DMS53 treated with DMSO at 0.1 percent for 48 hours (cell line): Measurements from ENCODE around the gene TRAF7.

Source experiments
- DNase-seq: peaks from one replicate; lab custom pipeline; 2025; ENCODE audit not compliant: unreplicated experiment; lab: John Stamatoyannopoulos, UW

Gene TRAF7

DNA sequence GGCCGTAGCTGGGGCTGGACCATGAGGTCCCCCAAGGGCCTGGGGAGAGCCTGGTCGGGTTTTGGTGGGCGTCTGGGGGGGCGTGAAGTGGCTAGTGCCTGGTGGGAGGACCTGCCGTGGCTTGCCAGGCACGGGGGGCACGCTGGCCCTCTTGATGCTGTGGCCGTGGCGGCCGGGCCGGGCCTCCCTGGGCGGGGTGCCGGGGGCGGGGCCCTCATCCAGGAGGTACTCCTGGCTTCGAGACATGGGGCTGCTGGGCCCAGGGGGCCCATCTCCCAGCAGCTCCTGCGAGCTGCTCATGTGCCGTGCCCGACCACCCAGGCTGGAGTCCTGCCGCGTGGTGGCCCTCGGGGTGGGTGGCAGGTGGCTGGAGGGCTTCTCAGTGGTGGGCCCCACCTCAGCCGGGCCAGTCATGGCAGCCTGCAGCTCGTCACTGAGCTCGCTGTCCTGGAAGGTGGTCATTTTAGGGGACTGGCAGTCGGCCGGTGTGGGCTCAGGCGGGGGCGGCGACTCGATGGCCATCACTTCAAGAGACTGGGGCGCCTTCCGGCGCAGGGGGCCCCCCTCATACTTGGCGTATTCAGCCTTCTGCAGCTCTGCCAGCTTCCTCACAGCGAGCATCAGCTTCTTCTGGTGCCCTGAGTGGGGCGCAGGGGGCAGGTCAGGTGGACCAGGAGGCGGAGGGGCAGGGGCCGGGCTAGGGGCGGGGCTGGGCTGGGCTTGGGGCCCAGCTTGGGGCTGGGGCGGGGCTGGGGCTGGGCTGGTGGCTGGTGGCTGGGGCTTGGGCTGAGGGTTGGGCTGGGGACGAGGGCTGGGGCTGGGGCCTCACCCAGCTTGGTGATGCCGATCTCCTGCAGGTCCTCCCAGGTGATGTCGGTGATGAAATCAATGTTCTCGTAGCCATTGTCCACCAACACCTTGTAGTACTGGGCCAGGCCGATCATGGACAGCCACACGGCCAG is 25.7 kb downstream of the TRAF7 start:
- no peak for DNase-seq

- no peak for DNase-seq
Measured at GRCh38 chr16:2181952-2182351, 26.4 kb downstream of the TRAF7 start.

- DNase-seq, result no peak
Measured at GRCh38 chr16:2183671-2184070, 28.1 kb downstream of the TRAF7 start.

DNA sequence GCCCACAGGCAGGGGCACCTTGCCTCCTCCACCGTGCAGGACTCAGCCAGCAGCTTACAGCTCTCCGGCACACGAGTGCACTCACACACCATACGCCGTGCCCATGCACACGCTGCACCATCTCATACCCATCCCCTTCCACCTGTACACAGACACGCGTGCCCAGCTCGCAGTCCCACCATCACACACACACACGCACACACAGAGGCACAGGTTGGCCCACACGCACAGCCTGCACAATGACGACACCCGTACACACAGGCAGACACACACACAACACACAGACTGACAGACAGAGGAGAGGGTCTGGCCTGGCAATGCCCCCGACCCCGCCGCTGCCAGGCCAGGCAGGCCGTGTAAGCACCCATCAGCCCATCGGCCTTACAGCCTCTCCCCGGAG is 28.8 kb downstream of the TRAF7 start:
- DNase-seq, result no peak

DNA sequence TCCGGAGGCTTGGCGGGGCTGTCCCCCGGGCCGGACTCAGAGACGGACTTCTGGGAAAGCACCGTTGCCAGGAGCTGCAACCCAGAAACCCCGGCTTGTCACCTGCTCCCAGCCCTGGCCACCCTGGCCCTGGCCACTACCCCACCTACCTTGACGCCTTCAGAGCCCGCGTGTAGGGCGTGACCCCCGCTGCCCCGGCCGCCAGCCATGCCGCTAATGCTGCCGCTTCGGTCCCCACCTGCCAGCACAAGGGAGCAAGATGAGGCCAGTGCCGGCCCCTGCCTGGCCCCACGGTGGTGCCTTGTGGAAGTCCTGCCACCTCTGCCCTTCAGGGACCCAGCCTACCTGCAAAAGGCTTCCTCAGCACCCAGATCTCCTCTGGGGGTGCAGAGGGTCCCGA is 29.4 kb downstream of the TRAF7 start:
- no peak for DNase-seq

DNA sequence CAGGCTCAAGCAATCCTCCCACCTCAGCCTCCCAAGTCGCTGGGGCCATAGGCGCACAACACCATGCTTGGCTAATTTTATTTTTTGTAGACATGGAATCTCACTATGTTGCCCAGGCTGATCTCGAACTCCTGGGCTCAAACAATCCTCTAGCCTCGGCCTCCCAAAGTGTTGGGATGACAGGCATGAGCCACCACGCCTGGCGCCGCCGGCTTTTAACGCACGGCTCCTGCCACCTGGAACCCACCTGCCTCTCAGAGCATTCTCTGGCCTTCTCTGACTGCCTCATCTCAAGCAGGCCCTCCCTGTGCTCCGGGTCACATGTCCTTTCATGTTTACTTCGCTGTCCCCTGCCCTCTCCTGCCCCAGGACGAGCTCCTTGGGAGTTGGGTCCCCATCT is 30.5 kb downstream of the TRAF7 start:
- no peak for DNase-seq

DNA sequence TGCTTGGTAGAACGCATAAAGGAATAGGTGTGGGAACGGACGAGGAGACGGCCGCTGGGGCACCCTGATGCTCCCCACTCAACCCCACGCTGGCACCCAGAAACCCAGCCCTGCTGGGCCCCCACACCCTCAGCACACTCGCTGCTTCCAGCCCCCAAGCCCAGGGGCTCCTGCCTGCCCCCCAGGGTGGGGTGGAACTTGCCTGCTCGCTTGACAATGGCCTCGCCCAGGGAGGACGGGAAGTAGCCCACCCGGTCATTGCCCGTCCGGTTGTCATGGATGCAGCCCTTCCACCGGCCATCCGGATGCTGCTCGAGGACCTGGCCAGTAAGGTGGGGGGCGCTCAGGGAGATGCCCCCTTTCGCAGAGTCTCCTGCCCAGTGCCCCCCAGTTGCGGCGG is 30.9 kb downstream of the TRAF7 start:
- DNase-seq, result no peak

DNA sequence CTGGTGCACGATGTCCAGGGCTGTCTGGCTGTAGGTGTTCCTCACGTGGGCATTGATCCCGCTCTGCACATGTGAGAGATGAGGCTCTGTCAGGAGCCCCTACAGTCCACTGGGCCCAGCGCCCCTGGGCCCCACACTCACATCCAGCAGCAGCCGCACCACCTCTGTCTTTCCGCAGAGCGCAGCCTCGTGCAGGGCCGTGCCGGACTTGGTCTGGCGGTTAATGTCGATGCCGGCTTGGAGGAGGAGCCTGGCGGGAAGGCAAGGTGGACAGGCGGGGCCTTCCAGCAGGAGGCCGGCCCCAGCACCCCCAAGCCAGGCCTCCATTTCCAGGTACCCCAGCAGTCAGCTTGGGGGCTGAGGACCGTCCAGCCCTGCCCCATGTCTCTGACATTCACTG is 31.6 kb downstream of the TRAF7 start:
- DNase-seq, result no peak

DNA sequence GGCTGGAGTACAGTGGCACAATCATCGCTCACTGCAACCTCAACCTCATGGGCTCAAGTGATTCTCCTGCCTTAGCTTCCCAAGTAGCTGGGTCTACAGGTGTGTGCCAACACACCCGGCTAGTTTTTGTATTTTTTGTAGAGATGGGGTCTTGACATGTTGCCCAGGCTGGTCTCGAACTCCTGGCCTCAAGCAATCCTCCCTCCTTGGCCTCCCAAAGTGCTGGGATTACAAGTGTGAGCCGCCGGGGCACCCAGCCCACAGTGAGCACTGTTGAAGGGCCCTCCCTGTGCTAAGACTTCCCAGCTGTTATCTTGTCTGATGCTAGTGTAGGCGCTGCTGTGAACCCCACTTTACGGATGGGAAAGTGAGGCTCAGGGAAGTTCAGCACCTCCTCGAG is 32.8 kb downstream of the TRAF7 start:
- DNase-seq, result no peak

DNA sequence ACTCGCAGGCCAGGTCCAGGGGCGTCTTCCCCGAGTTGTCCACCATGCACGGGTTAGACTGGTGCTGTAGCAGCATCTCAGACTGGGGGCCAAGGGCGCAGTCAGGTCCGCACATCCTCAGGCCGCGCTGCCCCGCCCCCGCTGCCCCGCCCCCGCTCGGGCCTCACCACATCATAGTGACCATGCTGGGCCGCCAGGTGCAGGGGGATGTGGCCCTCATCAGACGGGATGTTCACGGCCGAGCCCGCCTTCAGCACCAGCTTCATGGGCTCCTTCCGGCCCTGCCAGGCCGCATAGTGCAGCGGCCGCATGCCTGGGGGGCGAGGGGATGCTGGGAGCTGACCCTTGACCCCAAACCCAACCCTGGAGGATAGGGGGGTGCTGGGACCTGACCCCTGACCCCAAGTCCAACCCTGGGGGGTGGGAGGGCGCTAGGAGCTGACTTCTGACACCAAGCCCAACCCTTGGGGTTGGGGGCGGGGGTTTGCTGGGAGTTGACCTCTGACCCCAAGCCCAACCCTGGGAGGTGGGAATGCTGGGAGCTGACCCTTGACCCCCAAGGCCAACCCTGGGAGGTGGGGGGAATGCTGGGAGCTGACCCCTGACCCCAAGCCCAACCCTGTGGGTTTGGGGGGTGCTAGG is 33.8 kb downstream of the TRAF7 start:
- DNase-seq, result no peak

DNA sequence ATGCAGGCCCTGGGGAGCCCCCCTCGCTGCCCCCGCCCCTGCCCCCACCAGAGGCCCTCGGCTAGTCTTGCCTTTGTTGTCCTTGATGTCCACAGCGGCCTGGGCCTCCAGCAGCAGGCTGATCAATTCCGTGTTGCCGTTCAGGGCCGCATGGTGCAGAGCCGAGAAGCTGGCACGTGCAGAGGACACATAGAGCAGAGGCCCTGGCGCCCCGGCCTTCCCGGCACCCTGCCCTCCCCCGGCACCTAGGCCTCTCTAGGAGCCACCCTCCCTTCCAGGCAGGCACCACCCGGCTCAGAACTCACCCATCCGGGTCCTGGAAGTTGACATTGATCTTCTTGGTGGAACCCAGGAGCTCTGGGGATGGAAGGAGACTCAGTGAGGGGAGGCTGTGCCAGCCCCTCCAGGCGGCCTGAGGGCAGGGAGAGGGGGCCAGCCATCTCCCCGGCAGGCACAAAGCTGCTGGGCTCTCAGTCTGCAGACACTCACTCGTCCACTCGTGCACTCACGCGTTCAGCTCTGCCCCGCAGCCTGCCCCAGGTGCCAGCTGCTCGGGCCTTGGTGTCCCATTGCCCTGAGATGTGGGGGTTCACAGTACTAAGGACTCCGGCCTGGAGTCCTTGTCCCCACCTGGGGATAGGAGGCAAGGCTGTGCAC is 34.5 kb downstream of the TRAF7 start:
- DNase-seq, result no peak

- DNase-seq, result no peak
Measured at GRCh38 chr16:2190659-2191445, 35.3 kb downstream of the TRAF7 start.

- DNase-seq, result no peak
Measured at GRCh38 chr16:2191446-2191706, 35.8 kb downstream of the TRAF7 start.

DNA sequence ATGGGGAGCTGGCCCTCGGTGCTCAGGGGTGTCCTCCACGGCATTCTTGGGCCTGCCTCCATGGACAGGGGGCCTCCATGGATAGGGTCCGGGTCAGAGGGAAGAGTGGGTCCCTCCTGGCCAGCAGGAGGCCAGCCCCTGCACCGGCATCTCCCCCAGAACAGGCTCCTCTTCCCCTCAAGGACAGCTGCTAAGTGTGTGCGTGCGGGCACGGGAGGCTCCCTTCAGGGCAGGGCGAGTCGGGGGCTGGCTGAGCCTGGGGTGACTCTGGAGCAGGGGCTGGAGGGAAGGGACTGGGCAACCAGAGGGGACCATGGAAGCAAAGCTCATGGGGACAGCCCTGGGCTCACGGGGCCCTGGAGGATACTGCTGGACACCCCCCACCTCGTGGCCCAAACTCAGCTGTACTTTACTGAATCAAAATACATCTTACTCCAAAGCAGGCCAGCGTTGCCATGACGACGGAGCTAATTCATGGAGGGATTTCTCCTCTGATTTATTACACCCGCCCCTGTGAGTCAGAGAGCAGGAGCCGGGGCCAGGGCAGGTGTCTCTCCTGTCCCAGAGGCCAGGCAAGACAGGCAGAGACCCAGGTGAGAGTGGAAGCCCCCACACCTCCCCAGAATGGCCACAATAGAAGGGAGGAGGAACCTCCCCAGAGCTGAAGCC is 38.7 kb downstream of the TRAF7 start:
- no peak for DNase-seq

DNA sequence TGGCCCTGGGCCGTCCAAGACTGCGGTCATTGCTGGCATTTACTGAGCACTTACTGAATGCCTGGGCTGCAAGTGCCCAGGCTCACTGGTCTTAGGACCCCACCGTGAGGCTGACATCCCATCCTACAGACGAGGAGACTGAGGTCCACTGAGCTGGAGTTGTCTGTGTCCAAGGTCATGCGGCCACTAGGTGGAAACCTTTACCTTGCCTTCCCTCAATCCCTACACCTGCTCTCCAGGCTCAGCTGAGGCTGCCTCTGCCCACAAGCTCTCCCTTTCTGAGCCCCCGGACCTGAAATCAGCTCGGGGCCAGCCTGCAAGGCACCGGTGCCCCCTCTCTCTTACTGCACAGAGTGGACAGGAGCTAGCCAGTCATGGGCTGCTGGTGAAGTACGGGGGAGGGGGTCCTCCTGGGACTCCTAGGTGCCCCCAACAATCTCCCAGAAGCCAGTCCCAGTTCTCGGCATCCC is 39.3 kb downstream of the TRAF7 start:
- peak; percentile 47 for DNase-seq

DNA sequence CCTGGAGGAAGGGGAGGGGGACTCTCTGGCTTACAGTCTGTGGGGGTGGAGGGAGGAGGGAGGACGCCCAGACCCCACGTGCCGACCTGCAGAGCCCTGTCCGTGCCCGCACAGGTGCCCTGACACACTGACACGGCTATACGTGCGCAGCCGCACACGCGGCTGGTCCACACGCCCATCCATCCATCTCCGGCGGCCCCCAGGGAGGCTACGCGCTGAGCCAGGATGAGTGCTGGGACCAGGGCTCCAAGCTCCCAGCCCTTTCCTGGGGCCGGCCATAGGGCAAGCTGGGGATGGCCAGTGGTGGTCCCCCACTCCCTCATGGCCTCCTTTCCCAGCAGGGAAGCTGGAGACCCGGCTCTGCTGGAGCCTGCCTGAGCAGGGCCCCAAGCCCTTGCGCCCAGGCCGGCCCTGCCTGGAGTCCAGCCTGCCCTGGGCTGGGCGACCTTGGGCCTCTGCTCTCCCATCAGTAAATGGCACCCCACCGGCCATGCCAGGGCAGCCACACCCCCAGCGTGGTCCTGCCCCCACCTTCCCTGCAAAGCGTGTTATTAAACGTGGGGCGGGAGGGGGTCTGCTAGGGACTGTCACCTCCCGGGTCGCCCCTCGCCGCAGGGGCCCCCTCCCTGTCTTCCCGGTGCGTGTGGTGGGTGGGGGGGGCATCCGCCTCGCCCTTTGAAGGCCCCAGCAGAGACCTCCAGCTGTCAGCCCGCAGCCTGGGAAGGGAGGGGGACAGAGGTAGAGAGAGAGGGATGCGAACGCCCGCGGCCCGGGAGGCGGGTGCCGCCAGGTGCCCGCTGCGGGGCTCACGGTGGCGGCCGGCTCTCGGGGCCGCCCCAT is 40.0 kb downstream of the TRAF7 start:
- DNase-seq, result no peak

GRCh38 chr16:2196162-2196980 is 40.8 kb downstream of the TRAF7 start, which contains the start of gene CASKIN1:
Gene CASKIN1, minus strand, starts transcription at chr16:2196605. Its CDS starts 173 bp downstream, at chr16:2196432.
- DNase-seq, result no peak

- no peak for DNase-seq
Measured at GRCh38 chr16:2196981-2197511, 41.5 kb downstream of the TRAF7 start.

- DNase-seq, result no peak
Measured at GRCh38 chr16:2197765-2198164, 42.2 kb downstream of the TRAF7 start.
